GM12801 (cell line): ENCODE results near the gene RDH12.

Experiments
- TF ChIP-seq, protein P1 (sequence below): IDR thresholded peaks from one replicate; pipeline ENCODE4 v1.5.1; 2011; ENCODE audit warnings: control low read depth; ENCODE audit not compliant: insufficient read length; ENCODE audit errors: extremely low read depth

Gene RDH12

GRCh38 chr14:67756496-67756895, 54.8 kb downstream of the RDH12 start:
- TF ChIP-seq, protein P1, sequence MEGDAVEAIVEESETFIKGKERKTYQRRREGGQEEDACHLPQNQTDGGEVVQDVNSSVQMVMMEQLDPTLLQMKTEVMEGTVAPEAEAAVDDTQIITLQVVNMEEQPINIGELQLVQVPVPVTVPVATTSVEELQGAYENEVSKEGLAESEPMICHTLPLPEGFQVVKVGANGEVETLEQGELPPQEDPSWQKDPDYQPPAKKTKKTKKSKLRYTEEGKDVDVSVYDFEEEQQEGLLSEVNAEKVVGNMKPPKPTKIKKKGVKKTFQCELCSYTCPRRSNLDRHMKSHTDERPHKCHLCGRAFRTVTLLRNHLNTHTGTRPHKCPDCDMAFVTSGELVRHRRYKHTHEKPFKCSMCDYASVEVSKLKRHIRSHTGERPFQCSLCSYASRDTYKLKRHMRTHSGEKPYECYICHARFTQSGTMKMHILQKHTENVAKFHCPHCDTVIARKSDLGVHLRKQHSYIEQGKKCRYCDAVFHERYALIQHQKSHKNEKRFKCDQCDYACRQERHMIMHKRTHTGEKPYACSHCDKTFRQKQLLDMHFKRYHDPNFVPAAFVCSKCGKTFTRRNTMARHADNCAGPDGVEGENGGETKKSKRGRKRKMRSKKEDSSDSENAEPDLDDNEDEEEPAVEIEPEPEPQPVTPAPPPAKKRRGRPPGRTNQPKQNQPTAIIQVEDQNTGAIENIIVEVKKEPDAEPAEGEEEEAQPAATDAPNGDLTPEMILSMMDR: no peak

GRCh38 chr14:67757175-67757574, 55.5 kb downstream of the RDH12 start:
- TF ChIP-seq, protein P1: no peak

- TF ChIP-seq, protein P1: no peak
Measured at GRCh38 chr14:67759916-67760315, 58.2 kb downstream of the RDH12 start.

DNA sequence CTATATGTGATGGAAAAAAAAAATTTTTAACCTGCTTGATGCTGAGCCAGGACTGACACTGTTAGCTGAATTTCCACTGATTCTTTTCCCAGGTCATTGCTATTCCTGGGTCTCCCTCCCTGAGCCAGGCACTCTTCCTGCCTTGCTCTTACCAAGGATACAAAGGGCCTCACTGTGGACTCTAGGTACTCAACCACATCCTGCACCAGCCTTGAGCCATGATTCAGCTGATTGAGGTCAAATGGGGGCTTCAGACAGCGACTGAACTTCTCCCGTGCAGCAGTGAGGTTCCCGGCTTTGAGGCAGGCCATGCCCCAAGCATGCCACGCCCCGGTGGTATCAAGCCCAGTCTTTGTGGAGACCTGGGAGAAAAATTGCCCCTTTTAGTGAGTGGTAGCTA, 60.4 kb downstream of the RDH12 start:
- TF ChIP-seq, protein P1: no peak

- TF ChIP-seq, protein P1: no peak
Measured at GRCh38 chr14:67763158-67763822, 61.6 kb downstream of the RDH12 start.

GRCh38 chr14:67764496-67764895, 62.8 kb downstream of the RDH12 start:
- TF ChIP-seq, protein P1: no peak

- TF ChIP-seq, protein P1: no peak
Measured at GRCh38 chr14:67765192-67765834, 63.6 kb downstream of the RDH12 start.
